Neural cell (in vitro differentiated cells): ENCODE data around the gene PGK2. TPM values are rescaled to one million over a fixed set of nuclear protein-coding genes. Genes with fewer than 3 reads are reported as not detected.

ENCODE experiments used
- H2AFZ ChIP-seq: fragments of 200-600, 300-800 bp; sonication (generic), shearing (Covaris generic); 2 replicates; pipeline ENCODE4 v1.6.0; 2014; ENCODE audit warnings: low read depth, mild to moderate bottlenecking, antibody characterized with exemption, low read length, moderate library complexity
- H3F3A ChIP-seq: fragments of 200-600 bp; shearing (Covaris generic); 2 replicates; pipeline ENCODE4 v1.6.1; 2016; ENCODE audit warnings: mild to moderate bottlenecking, moderate library complexity, mixed read lengths, antibody characterized with exemption, low read length; ENCODE audit not compliant: insufficient read depth, poor library complexity, severe bottlenecking
- H3K27ac ChIP-seq: fragments of 200-600, 300-800 bp; sonication (generic), shearing (Covaris generic); 2 replicates; pipeline ENCODE4 v1.5.1; 2014; ENCODE audit warnings: mild to moderate bottlenecking, low read length, moderate library complexity
- H3K27me3 ChIP-seq: fragments of 300-800, 200-600 bp; sonication (generic), shearing (Covaris generic); 2 replicates; pipeline ENCODE4 v1.6.0; 2014; ENCODE audit warnings: mild to moderate bottlenecking, low read depth, low read length, moderate library complexity; ENCODE audit not compliant: insufficient read depth
- H3K36me3 ChIP-seq: fragments of 300-800, 200-600 bp; sonication (generic), shearing (Covaris generic); 2 replicates; pipeline ENCODE4 v1.5.1; 2014; ENCODE audit warnings: mild to moderate bottlenecking, antibody characterized with exemption, low read length, moderate library complexity; ENCODE audit not compliant: insufficient read depth
- H3K4me2 ChIP-seq: fragments of 300-800, 200-600 bp; sonication (generic), shearing (Covaris generic); 2 replicates; pipeline ENCODE4 v1.6.0; 2014; ENCODE audit warnings: mild to moderate bottlenecking, low read length
- H3K4me3 ChIP-seq: fragments of 300-800, 200-600 bp; sonication (generic), shearing (Covaris generic); 2 replicates; pipeline ENCODE4 v1.5.1; 2014; ENCODE audit warnings: mild to moderate bottlenecking, low read length, moderate library complexity
- H3K79me2 ChIP-seq: fragments of 200-600 bp; shearing (Covaris generic); replicated peaks from 2 replicates; pipeline ENCODE4 v1.6.0; 2014; ENCODE audit warnings: mild to moderate bottlenecking, low read length, moderate library complexity; ENCODE audit not compliant: insufficient read depth
- H3K9ac ChIP-seq: fragments of 300-800, 200-600 bp; sonication (generic), shearing (Covaris generic); 2 replicates; pipeline ENCODE4 v1.6.1; 2016; ENCODE audit warnings: mild to moderate bottlenecking, low read length, mixed read lengths
- H3K9me2 ChIP-seq: fragments of 200-600 bp; shearing (Covaris generic); 2 replicates; pipeline ENCODE4 v1.6.1; 2016; ENCODE audit warnings: mild to moderate bottlenecking, low read length, mixed read lengths; ENCODE audit not compliant: insufficient read depth
- H3K9me3 ChIP-seq: fragments of 200-600, 300-800 bp; sonication (generic), shearing (Covaris generic); 2 replicates; pipeline ENCODE4 v1.6.1; 2016; ENCODE audit warnings: mild to moderate bottlenecking, mixed run types, low read length, moderate library complexity, mixed read lengths
- H4K20me1 ChIP-seq: fragments of 200-600 bp; shearing (Covaris generic); 2 replicates; pipeline ENCODE4 v1.6.1; 2016; ENCODE audit warnings: mild to moderate bottlenecking, mixed run types; ENCODE audit not compliant: insufficient read depth
- EP300 ChIP-seq: fragments of 450-650 bp; conservative IDR thresholded peaks from 2 replicates; pipeline ENCODE4 v1.6.1; 2014; ENCODE audit warnings: antibody characterized with exemption, mild to moderate bottlenecking, moderate library complexity; ENCODE audit not compliant: poor library complexity, severe bottlenecking
- EZH2 ChIP-seq: fragments of 200-600, 300-800 bp; shearing (Covaris generic), sonication (generic); IDR thresholded peaks from 2 replicates; pipeline ENCODE4 v1.6.1; 2014; ENCODE audit warnings: antibody characterized with exemption, low read length, borderline replicate concordance, mild to moderate bottlenecking; ENCODE audit not compliant: insufficient read depth, poor library complexity, severe bottlenecking
- MXI1 ChIP-seq: fragments of 450-650 bp; conservative IDR thresholded peaks from 2 replicates; pipeline ENCODE4 v1.6.1; 2014; ENCODE audit warnings: antibody characterized with exemption, mild to moderate bottlenecking; ENCODE audit not compliant: poor library complexity, severe bottlenecking
- POLR2AphosphoS5 ChIP-seq: IDR thresholded peaks from 2 replicates; pipeline ENCODE4 v1.6.1; 2012
- RAD21 ChIP-seq: fragments of 450-650 bp; conservative IDR thresholded peaks from 2 replicates; pipeline ENCODE4 v1.6.1; 2014; ENCODE audit warnings: antibody characterized with exemption, mild to moderate bottlenecking, moderate library complexity
- SMC3 ChIP-seq: fragments of 450-650 bp; conservative IDR thresholded peaks from 2 replicates; pipeline ENCODE4 v1.6.1; 2014; ENCODE audit warnings: antibody characterized with exemption, mild to moderate bottlenecking, moderate library complexity; ENCODE audit not compliant: poor library complexity
- TAF1 ChIP-seq: IDR thresholded peaks from 2 replicates; pipeline ENCODE4 v1.6.1; 2012; ENCODE audit warnings: low read depth
- polyA plus RNA-seq: library from polyadenylated mRNA; depleted of rRNA; stranded (reverse); fragments of >200 nt; gene quantifications from 2 replicates; pipeline ENCODE4 v1.2.3, GENCODE V29; 2014
- TF ChIP-seq, protein P1 (sequence below): fragments of 450-650 bp; IDR thresholded peaks from 2 replicates; pipeline ENCODE4 v1.5.1; 2014; ENCODE audit warnings: antibody characterized with exemption, mild to moderate bottlenecking, moderate library complexity; ENCODE audit not compliant: poor library complexity, severe bottlenecking
- TF ChIP-seq, protein P2 (sequence below): IDR thresholded peaks from 2 replicates; pipeline ENCODE4 v1.6.1; 2012; ENCODE audit warnings: borderline replicate concordance

Gene PGK2
- polyA plus RNA-seq, 1 donor from 2014 or later, result not detected

DNA sequence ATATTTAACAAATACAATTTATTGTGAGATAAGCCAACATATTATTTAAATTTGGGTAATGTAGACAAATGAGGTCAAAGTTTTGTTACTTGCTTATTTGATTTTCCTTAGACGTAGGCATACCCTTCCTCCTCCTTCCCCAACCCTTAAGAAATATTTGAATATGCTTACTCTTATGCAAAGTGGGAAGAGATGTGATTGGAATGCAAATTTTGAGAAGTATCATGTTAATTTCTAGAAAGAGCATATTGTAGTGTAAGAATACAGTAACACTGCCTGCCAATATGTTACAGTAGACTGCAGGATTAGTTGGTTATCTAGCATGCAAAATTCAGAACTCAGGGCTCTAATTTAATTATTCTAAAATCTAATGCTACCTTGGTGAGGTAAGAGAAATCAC lies 46.3 kb upstream of the PGK2 start:
- H3K27me3 ChIP-seq, result no peaks in the 10 kb centered on the region
- no peaks in the 10 kb centered on the region for H3K36me3 ChIP-seq
- no peaks in the 10 kb centered on the region for H4K20me1 ChIP-seq
- no peak overlapping the region for H3K9ac ChIP-seq
- H3K4me3 ChIP-seq, result no peak overlapping the region
- no peak overlapping the region for H2AFZ ChIP-seq
- H3K9me2 ChIP-seq, result no peaks in the 10 kb centered on the region
- TF ChIP-seq POLR2AphosphoS5 (no peak), EP300 (no peak), TAF1 (no peak), EZH2 (no peak), RAD21 (no peak), MXI1 (no peak), SMC3 (no peak)
- TF ChIP-seq, protein P1, sequence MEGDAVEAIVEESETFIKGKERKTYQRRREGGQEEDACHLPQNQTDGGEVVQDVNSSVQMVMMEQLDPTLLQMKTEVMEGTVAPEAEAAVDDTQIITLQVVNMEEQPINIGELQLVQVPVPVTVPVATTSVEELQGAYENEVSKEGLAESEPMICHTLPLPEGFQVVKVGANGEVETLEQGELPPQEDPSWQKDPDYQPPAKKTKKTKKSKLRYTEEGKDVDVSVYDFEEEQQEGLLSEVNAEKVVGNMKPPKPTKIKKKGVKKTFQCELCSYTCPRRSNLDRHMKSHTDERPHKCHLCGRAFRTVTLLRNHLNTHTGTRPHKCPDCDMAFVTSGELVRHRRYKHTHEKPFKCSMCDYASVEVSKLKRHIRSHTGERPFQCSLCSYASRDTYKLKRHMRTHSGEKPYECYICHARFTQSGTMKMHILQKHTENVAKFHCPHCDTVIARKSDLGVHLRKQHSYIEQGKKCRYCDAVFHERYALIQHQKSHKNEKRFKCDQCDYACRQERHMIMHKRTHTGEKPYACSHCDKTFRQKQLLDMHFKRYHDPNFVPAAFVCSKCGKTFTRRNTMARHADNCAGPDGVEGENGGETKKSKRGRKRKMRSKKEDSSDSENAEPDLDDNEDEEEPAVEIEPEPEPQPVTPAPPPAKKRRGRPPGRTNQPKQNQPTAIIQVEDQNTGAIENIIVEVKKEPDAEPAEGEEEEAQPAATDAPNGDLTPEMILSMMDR, result no peak
- TF ChIP-seq, protein P2, sequence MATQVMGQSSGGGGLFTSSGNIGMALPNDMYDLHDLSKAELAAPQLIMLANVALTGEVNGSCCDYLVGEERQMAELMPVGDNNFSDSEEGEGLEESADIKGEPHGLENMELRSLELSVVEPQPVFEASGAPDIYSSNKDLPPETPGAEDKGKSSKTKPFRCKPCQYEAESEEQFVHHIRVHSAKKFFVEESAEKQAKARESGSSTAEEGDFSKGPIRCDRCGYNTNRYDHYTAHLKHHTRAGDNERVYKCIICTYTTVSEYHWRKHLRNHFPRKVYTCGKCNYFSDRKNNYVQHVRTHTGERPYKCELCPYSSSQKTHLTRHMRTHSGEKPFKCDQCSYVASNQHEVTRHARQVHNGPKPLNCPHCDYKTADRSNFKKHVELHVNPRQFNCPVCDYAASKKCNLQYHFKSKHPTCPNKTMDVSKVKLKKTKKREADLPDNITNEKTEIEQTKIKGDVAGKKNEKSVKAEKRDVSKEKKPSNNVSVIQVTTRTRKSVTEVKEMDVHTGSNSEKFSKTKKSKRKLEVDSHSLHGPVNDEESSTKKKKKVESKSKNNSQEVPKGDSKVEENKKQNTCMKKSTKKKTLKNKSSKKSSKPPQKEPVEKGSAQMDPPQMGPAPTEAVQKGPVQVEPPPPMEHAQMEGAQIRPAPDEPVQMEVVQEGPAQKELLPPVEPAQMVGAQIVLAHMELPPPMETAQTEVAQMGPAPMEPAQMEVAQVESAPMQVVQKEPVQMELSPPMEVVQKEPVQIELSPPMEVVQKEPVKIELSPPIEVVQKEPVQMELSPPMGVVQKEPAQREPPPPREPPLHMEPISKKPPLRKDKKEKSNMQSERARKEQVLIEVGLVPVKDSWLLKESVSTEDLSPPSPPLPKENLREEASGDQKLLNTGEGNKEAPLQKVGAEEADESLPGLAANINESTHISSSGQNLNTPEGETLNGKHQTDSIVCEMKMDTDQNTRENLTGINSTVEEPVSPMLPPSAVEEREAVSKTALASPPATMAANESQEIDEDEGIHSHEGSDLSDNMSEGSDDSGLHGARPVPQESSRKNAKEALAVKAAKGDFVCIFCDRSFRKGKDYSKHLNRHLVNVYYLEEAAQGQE, result no peak
- H3K9me3 ChIP-seq, result no peaks in the 10 kb centered on the region
- H3K27ac ChIP-seq, result no peak overlapping the region
- no peak overlapping the region for H3K4me2 ChIP-seq
- no peaks in the 10 kb centered on the region for H3K79me2 ChIP-seq
- H3F3A ChIP-seq, result no peaks in the 10 kb centered on the region

DNA sequence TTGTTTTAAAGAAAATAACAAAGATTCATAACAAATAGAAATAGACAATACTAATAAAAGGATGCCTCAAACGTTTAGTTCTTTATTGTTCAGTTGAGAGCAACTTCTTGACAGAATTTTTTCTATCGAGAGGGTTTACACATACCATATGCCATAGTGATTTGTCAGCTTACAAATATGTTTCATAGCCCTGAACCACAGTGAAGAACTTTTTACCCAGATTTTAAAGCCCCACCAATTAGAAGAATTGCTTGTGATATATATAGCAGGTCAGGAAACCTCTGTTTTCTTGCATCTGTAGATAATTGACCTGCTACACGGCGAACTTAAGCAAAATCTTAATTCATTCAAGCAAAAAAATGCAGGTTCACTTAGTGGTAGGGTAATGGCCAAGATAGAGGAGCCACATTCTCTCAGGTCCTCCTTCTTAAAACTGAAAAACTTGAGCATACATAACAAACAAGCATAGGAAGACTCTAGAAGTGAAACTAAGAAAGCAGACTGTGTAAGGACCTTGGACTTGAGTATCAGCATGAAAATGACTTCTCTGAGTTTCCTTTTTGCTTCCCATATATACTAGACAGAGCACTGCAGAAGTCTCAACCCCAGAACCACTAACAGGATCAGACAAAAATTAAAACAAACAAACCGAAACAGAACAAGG lies 39.8 kb upstream of the PGK2 start:
- Histone ChIP-seq H3K9me3 (no peaks in the 10 kb centered on the region), H3K27me3 (no peaks in the 10 kb centered on the region), H3K4me2 (no peak overlapping the region), H3K9ac (no peak overlapping the region), H3K4me3 (no peak overlapping the region), H3K27ac (no peak overlapping the region), H4K20me1 (no peaks in the 10 kb centered on the region), H3K79me2 (no peaks in the 10 kb centered on the region), H3K36me3 (no peaks in the 10 kb centered on the region), H3K9me2 (no peaks in the 10 kb centered on the region), H3F3A (no peaks in the 10 kb centered on the region), H2AFZ (no peak overlapping the region)
- TF ChIP-seq SMC3, result no peak
- TF ChIP-seq, protein P1, result no peak
- no peak for TF ChIP-seq RAD21
- no peak for TF ChIP-seq POLR2AphosphoS5
- TF ChIP-seq MXI1, result no peak
